ENCODE results near the gene RFX3.
A peak's percentile ranks its signal among the peaks of the same experiment; 100 is the strongest.

RFX3 gene

GRCh38 chr9:3186751-3187150 lies 339.1 kb downstream of the RFX3 start:
- no peak for DNase-seq (ENCODE audit: extremely low read depth, low read depth)
- TF ChIP-seq CTCF (IDR thresholded peaks at IDR 0.05; ENCODE audit: low read depth, low read length, missing control alignments): no peak

GRCh38 chr9:3181049-3181953 lies 344.5 kb downstream of the RFX3 start:
- H3K4me3 ChIP-seq (replicated peaks; ENCODE audit: low read depth, low read length): peak overlapping the region; percentile 31
- no peak for DNase-seq (ENCODE audit: extremely low read depth, low read depth)
- TF ChIP-seq CTCF (IDR thresholded peaks at IDR 0.05; ENCODE audit: low read depth, low read length, missing control alignments): peak; percentile 37

More at GRCh38 chr9:3186751-3187150, 339.1 kb downstream of the RFX3 start:
- no peak overlapping the region for H3K4me3 ChIP-seq (replicated peaks; ENCODE audit: low read depth, low read length)

- peak overlapping the region; percentile 31 for H3K4me3 ChIP-seq (replicated peaks; ENCODE audit: low read depth, low read length)
- no peak for DNase-seq (ENCODE audit: extremely low read depth, low read depth)
- no peak for TF ChIP-seq CTCF (IDR thresholded peaks at IDR 0.05; ENCODE audit: low read depth, low read length, missing control alignments)
Observed at GRCh38 chr9:3180696-3181048, 345.1 kb downstream of the RFX3 start.

GRCh38 chr9:3179711-3180110 lies 346.1 kb downstream of the RFX3 start:
- DNase-seq (ENCODE audit: extremely low read depth, low read depth): no peak
- TF ChIP-seq CTCF (IDR thresholded peaks at IDR 0.05; ENCODE audit: low read depth, low read length, missing control alignments): no peak
- no peak overlapping the region for H3K4me3 ChIP-seq (replicated peaks; ENCODE audit: low read depth, low read length)

GRCh38 chr9:3177936-3178335 lies 347.9 kb downstream of the RFX3 start:
- DNase-seq (ENCODE audit: extremely low read depth, low read depth): no peak
- H3K4me3 ChIP-seq (replicated peaks; ENCODE audit: low read depth, low read length): no peak overlapping the region
- TF ChIP-seq CTCF (IDR thresholded peaks at IDR 0.05; ENCODE audit: low read depth, low read length, missing control alignments): no peak

GRCh38 chr9:3177146-3177761 lies 348.5 kb downstream of the RFX3 start:
- no peak overlapping the region for H3K4me3 ChIP-seq (replicated peaks; ENCODE audit: low read depth, low read length)
- no peak for TF ChIP-seq CTCF (IDR thresholded peaks at IDR 0.05; ENCODE audit: low read depth, low read length, missing control alignments)
- DNase-seq (ENCODE audit: extremely low read depth, low read depth): no peak
